ENCODE data around the gene ELOB.

ELOB gene

GRCh38 chr16:2769675-2770056 lies 7.4 kb downstream of the ELOB start:
- no peak for DNase-seq (ENCODE audit: low read depth in 1 of 2, low spot score in 1 of 2)

- DNase-seq (ENCODE audit: low read depth in 1 of 2, low spot score in 1 of 2): no peak
Observed at GRCh38 chr16:2769100-2769529, 8.0 kb downstream of the ELOB start.

- DNase-seq (ENCODE audit: low read depth in 1 of 2, low spot score in 1 of 2): no peak
Observed at GRCh38 chr16:2768403-2769089, 8.5 kb downstream of the ELOB start.

DNA sequence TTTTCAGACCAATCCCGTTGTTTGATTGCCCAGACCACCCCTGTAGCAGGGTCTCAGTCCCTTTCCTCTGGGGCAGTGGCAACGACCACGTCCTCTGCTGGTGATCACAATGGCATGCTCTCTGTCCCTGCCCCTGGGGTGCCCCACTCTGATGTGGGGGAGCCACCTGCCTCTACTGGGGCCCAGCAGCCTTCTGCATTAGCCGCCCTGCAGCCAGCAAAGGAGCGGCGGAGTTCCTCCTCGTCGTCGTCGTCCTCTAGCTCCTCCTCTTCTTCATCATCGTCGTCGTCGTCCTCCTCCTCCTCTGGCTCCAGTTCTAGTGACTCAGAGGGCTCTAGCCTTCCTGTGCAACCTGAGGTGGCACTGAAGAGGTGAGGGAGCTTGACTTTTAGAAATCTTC lies 9.2 kb downstream of the ELOB start:
- no peak for DNase-seq (ENCODE audit: low read depth in 1 of 2, low spot score in 1 of 2)

DNA sequence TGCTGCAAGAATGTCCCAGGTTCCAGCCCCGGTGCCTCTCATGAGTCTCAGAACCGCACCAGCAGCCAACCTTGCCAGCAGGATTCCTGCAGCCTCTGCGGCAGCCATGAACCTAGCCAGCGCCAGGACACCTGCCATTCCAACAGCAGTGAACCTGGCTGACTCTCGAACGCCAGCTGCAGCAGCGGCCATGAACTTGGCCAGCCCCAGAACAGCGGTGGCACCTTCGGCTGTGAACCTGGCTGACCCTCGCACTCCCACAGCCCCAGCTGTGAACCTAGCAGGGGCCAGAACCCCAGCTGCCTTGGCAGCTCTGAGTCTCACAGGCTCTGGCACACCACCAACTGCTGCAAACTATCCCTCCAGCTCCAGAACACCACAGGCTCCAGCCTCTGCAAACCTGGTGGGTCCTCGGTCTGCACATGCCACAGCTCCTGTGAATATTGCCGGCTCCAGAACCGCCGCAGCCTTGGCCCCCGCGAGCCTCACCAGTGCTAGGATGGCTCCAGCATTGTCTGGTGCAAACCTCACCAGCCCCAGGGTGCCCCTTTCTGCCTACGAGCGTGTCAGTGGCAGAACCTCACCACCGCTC lies 9.8 kb downstream of the ELOB start:
- no peak for DNase-seq (ENCODE audit: low read depth in 1 of 2, low spot score in 1 of 2)

- DNase-seq (ENCODE audit: low read depth in 1 of 2, low spot score in 1 of 2): no peak
Observed at GRCh38 chr16:2766430-2767139, 10.5 kb downstream of the ELOB start.

DNA sequence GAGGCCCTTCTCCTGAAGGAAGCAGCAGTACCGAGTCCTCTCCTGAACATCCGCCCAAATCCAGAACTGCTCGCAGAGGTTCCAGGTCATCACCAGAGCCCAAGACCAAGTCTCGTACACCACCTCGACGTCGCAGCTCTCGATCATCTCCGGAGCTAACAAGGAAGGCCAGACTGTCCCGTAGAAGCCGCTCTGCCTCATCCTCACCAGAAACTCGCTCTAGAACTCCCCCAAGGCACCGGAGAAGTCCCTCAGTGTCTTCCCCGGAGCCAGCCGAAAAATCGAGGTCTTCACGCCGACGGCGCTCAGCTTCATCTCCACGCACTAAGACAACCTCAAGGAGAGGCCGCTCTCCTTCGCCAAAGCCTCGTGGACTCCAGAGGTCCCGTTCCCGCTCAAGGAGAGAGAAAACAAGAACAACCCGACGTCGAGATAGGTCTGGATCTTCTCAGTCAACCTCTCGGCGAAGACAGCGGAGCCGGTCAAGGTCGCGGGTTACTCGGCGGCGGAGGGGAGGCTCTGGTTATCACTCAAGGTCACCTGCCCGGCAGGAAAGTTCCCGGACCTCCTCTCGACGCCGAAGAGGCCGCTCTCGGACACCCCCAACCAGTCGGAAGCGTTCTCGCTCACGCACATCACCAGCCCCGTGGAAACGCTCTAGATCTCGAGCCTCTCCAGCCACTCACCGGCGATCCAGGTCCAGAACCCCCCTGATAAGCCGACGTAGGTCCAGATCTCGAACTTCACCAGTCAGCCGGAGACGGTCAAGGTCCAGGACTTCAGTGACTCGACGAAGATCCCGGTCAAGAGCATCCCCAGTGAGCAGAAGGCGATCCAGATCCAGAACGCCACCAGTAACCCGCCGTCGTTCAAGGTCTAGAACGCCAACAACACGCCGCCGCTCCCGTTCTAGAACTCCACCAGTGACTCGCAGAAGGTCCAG lies 11.3 kb downstream of the ELOB start:
- DNase-seq (ENCODE audit: low read depth in 1 of 2, low spot score in 1 of 2): no peak

GRCh38 chr16:2764718-2765117 lies 12.4 kb downstream of the ELOB start:
- DNase-seq (ENCODE audit: low read depth in 1 of 2, low spot score in 1 of 2): no peak

DNA sequence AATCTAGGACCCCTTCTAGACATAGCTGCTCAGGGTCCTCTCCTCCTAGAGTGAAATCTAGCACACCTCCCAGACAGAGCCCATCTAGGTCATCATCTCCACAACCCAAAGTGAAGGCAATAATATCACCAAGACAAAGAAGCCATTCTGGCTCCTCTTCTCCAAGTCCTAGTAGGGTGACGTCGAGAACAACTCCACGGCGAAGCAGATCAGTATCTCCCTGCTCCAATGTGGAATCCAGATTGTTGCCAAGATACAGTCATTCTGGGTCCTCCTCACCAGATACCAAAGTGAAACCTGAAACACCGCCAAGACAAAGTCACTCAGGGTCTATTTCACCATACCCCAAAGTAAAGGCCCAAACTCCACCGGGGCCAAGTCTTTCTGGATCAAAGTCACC lies 13.9 kb downstream of the ELOB start:
- no peak for DNase-seq (ENCODE audit: low read depth in 1 of 2, low spot score in 1 of 2)

- DNase-seq (ENCODE audit: low read depth in 1 of 2, low spot score in 1 of 2): no peak
Observed at GRCh38 chr16:2762711-2763110, 14.4 kb downstream of the ELOB start.

DNA sequence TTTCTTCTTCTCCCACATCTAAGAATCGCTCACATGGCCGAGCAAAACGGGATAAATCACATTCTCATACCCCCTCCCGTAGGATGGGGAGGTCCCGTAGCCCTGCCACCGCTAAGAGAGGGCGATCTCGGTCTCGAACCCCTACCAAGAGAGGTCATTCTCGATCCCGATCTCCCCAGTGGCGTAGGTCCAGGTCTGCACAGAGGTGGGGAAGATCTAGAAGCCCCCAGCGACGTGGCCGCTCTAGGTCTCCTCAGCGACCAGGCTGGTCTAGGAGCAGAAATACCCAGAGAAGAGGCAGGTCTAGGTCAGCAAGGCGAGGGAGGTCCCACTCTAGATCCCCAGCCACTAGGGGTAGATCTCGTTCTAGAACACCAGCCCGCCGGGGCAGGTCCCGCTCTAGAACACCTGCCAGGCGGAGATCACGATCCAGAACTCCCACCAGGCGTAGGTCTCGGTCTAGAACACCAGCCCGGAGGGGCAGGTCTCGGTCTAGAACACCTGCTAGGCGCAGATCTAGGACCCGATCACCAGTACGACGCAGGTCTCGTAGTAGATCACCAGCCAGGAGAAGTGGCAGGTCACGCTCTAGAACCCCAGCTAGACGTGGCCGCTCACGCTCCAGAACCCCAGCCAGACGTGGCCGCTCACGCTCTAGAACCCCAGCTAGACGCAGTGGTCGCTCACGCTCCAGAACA lies 15.0 kb downstream of the ELOB start:
- no peak for DNase-seq (ENCODE audit: low read depth in 1 of 2, low spot score in 1 of 2)

DNA sequence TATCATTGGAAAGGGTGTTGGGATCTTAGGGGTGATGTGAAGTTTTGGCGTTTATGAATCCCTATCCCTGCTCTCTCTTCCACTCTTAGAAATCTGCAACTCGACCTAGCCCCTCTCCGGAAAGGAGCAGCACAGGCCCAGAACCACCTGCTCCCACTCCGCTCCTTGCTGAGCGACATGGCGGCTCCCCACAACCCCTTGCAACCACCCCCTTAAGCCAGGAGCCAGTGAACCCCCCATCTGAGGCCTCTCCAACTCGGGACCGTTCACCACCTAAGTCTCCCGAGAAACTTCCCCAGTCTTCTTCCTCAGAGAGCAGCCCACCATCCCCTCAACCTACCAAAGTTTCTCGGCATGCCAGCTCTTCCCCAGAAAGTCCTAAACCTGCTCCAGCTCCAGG lies 15.6 kb downstream of the ELOB start:
- DNase-seq (ENCODE audit: low read depth in 1 of 2, low spot score in 1 of 2): no peak

- DNase-seq (ENCODE audit: low read depth in 1 of 2, low spot score in 1 of 2): no peak
Observed at GRCh38 chr16:2757344-2757743, 19.7 kb downstream of the ELOB start.

DNA sequence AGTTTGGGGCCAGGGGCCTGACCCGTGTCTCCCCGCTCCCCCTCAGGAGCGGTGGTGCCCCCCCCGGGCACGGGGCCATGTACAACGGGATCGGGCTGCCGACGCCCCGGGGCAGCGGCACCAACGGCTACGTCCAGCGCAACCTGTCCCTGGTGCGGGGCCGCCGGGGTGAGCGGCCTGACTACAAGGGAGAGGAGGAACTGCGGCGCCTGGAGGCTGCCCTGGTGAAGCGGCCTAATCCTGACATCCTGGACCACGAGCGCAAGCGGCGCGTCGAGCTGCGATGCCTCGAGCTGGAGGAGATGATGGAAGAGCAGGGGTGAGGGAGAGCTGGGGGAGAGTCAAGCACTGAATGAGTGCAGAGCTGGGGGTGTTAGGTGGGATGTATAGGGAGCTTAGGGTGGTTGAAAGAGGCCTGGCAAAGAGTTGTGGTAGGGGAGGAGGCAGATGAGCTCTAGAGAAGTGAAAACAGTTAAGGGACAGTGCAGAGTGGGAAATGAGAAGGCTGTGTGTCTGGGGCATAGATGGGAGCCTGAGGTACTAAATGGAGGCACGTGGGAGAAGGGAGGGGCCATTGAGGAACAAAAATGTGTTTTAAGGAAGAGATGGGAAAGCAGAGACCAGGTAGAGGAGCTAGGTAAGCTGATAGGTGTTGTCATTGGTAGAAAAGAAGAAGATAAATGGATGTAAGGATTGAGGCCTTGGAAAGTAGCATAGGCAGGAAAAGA lies 20.6 kb downstream of the ELOB start:
- DNase-seq (ENCODE audit: low read depth in 1 of 2, low spot score in 1 of 2): no peak

GRCh38 chr16:2755158-2755557 lies 21.9 kb downstream of the ELOB start:
- no peak for DNase-seq (ENCODE audit: low read depth in 1 of 2, low spot score in 1 of 2)

DNA sequence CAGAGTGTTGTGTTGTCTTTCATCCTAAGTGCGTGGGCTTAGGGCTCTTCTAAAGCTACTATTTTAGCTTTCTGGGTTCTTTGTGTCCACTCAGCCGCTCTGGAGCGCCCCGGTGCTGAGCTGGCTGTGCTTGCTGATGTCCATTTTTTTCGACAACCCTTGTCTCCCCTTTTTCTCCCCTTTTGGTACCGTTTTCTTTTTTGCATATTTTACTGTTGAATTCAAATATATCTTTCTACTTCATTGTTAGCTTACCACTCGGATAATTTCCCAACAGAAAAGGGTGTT lies 23.4 kb downstream of the ELOB start:
- no peak for DNase-seq (ENCODE audit: low read depth in 1 of 2, low spot score in 1 of 2)

- peak in 1 of 2 donors; percentile 54 for DNase-seq (ENCODE audit: low read depth in 1 of 2, low spot score in 1 of 2)
Observed at GRCh38 chr16:2752850-2753732, 24.0 kb downstream of the ELOB start.

- DNase-seq (ENCODE audit: low read depth in 1 of 2, low spot score in 1 of 2): peak; percentile 90 to 94
Observed at GRCh38 chr16:2752035-2752849, 24.8 kb downstream of the ELOB start, which contains the start of gene SRRM2. TSS of gene SRRM2 (plus strand) at chr16:2752638. CDS start at chr16:2756365, 3,727 bp downstream.

Measured in activated CD4-positive, alpha-beta T cell treated with anti-CD3 and anti-CD28 coated beads, Interleukin-2, amount 50 U/mL, for 24 hours (primary cell).